Activated CD8-positive, alpha-beta T cell treated with anti-CD3 and anti-CD28 coated beads for 36 hours (primary cell): ENCODE results near the gene PCDH9. TPM values are rescaled to one million over a fixed set of nuclear protein-coding genes. Genes with fewer than 3 reads are reported as not detected.

Experiments used
- ATAC-seq: fragments of 200-7000 bp; cut with Tn5 transposase; one replicate; pipeline ENCODE4 v1.10.0; 2021; ENCODE audit warnings: mild to moderate bottlenecking, moderate library complexity
- CTCF ChIA-PET: fragments of 350-600 bp; sonication (Branson Sonifier 250); formaldehyde crosslinking; loops from one replicate; lab custom pipeline; 2021; ENCODE audit warnings: antibody characterized with exemption; lab: Charles Lee
- POLR2A ChIA-PET: fragments of 350-600 bp; sonication (Branson Sonifier 250); formaldehyde crosslinking; loops from one replicate; lab custom pipeline; 2021; ENCODE audit warnings: antibody characterized with exemption; lab: Charles Lee
- DNase-seq: peaks from one replicate; pipeline ENCODE4 v3.0.0-alpha.2; 2020
- H3K27ac Mint-ChIP-seq: one replicate; pipeline ENCODE4 v1.8.0; 2021; ENCODE audit warnings: mild to moderate bottlenecking, mixed read lengths
- H3K27me3 Mint-ChIP-seq: one replicate; pipeline ENCODE4 v1.8.0; 2021; ENCODE audit warnings: mixed read lengths
- H3K36me3 Mint-ChIP-seq: one replicate; pipeline ENCODE4 v1.8.0; 2021; ENCODE audit warnings: low read depth, mixed read lengths
- H3K4me1 Mint-ChIP-seq: one replicate; pipeline ENCODE4 v1.8.0; 2021; ENCODE audit warnings: low read depth, mixed read lengths
- H3K4me3 Mint-ChIP-seq: one replicate; pipeline ENCODE4 v1.8.0; 2021; ENCODE audit warnings: mild to moderate bottlenecking, moderate library complexity, mixed read lengths
- H3K9me3 Mint-ChIP-seq: one replicate; pipeline ENCODE4 v1.8.0; 2021; ENCODE audit warnings: mixed read lengths
- CTCF ChIP-seq: fragments of 200-600 bp; IDR thresholded peaks from one replicate; pipeline ENCODE4 v1.8.0; 2022; ENCODE audit warnings: antibody characterized with exemption, mild to moderate bottlenecking
- intact Hi-C: fragments of 100-400 bp; cut with micrococcal nuclease; formaldehyde crosslinking; loops from one replicate; pipeline ENCODE4 v1.10.0; 2022
- total RNA-seq, 2 experiments: library from RNA; stranded (reverse); gene quantifications; one replicate each; pipeline ENCODE4 v1.2.3, GENCODE V29; 2021

The PCDH9 gene
- total RNA-seq, 2 experiments from 2014 or later = 0.04 to 0.14 TPM

- Mint-ChIP-seq H3K4me3 (no peak overlapping the region), H3K9me3 (peaks cover 3% of the 10 kb centered on the region), H3K27me3 (no peaks in the 10 kb centered on the region), H3K4me1 (peaks cover 7% of the 10 kb centered on the region), H3K27ac (no peak overlapping the region), H3K36me3 (no peaks in the 10 kb centered on the region)
- intact Hi-C loops = no loop called here
- ATAC-seq = no peak
- POLR2A ChIA-PET = no interaction called here
- no peak for DNase-seq
- TF ChIP-seq CTCF = no peak
- CTCF ChIA-PET = no interaction called here
Observed at GRCh38 chr13:66914155-66914554, 316.0 kb downstream of the PCDH9 start.

GRCh38 chr13:66911411-66911939 is 318.7 kb downstream of the PCDH9 start:
- DNase-seq (no peak), ATAC-seq (no peak)
- H3K27ac Mint-ChIP-seq = no peak overlapping the region
- intact Hi-C loops = no loop called here
- H3K36me3 Mint-ChIP-seq = no peaks in the 10 kb centered on the region
- peaks cover 7% of the 10 kb centered on the region for H3K4me1 Mint-ChIP-seq
- CTCF ChIA-PET = no interaction called here
- H3K9me3 Mint-ChIP-seq = no peaks in the 10 kb centered on the region
- POLR2A ChIA-PET = no interaction called here
- no peaks in the 10 kb centered on the region for H3K27me3 Mint-ChIP-seq
- TF ChIP-seq CTCF = no peak
- no peak overlapping the region for H3K4me3 Mint-ChIP-seq

- Mint-ChIP-seq H3K36me3 (no peaks in the 10 kb centered on the region), H3K4me1 (no peaks in the 10 kb centered on the region), H3K4me3 (no peak overlapping the region), H3K9me3 (no peaks in the 10 kb centered on the region), H3K27ac (no peak overlapping the region), H3K27me3 (no peaks in the 10 kb centered on the region)
- POLR2A ChIA-PET = no interaction called here
- ATAC-seq = no peak
- DNase-seq = no peak
- CTCF ChIA-PET = no interaction called here
- TF ChIP-seq CTCF = no peak
- intact Hi-C loops = no loop called here
Observed at GRCh38 chr13:66899955-66900354, 330.2 kb downstream of the PCDH9 start.

- POLR2A ChIA-PET = no interaction called here
- DNase-seq (no peak), ATAC-seq (no peak)
- Mint-ChIP-seq H3K4me3 (no peak overlapping the region), H3K9me3 (no peaks in the 10 kb centered on the region), H3K36me3 (no peaks in the 10 kb centered on the region), H3K27ac (no peak overlapping the region), H3K27me3 (no peaks in the 10 kb centered on the region), H3K4me1 (no peaks in the 10 kb centered on the region)
- CTCF ChIA-PET = no interaction called here
- intact Hi-C loops = no loop called here
- no peak for TF ChIP-seq CTCF
Observed at GRCh38 chr13:66896933-66897332, 333.2 kb downstream of the PCDH9 start.

GRCh38 chr13:66895780-66896179 is 334.4 kb downstream of the PCDH9 start:
- intact Hi-C loops = no loop called here
- H3K36me3 Mint-ChIP-seq = no peaks in the 10 kb centered on the region

More at GRCh38 chr13:66895780-66896179, 334.4 kb downstream of the PCDH9 start:
- ChIA-PET POLR2A (no interaction called here), CTCF (no interaction called here)
- no peaks in the 10 kb centered on the region for H3K4me1 Mint-ChIP-seq
- H3K27ac Mint-ChIP-seq = no peak overlapping the region
- no peak for ATAC-seq
- H3K4me3 Mint-ChIP-seq = no peak overlapping the region
- no peaks in the 10 kb centered on the region for H3K9me3 Mint-ChIP-seq
- DNase-seq = no peak
- H3K27me3 Mint-ChIP-seq = no peaks in the 10 kb centered on the region
- no peak for TF ChIP-seq CTCF
